ENCODE data around the gene HMGXB4. TPM values are rescaled to one million over a fixed set of nuclear protein-coding genes. Genes with fewer than 3 reads are reported as not detected.

The HMGXB4 gene, protein sequence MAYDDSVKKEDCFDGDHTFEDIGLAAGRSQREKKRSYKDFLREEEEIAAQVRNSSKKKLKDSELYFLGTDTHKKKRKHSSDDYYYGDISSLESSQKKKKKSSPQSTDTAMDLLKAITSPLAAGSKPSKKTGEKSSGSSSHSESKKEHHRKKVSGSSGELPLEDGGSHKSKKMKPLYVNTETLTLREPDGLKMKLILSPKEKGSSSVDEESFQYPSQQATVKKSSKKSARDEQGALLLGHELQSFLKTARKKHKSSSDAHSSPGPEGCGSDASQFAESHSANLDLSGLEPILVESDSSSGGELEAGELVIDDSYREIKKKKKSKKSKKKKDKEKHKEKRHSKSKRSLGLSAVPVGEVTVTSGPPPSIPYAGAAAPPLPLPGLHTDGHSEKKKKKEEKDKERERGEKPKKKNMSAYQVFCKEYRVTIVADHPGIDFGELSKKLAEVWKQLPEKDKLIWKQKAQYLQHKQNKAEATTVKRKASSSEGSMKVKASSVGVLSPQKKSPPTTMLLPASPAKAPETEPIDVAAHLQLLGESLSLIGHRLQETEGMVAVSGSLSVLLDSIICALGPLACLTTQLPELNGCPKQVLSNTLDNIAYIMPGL
- 10 to 100 TPM; 40.4 to 46.1 (median 40.7) TPM for total RNA-seq
- total RNA-seq (2013), result 16.5 TPM

DNA sequence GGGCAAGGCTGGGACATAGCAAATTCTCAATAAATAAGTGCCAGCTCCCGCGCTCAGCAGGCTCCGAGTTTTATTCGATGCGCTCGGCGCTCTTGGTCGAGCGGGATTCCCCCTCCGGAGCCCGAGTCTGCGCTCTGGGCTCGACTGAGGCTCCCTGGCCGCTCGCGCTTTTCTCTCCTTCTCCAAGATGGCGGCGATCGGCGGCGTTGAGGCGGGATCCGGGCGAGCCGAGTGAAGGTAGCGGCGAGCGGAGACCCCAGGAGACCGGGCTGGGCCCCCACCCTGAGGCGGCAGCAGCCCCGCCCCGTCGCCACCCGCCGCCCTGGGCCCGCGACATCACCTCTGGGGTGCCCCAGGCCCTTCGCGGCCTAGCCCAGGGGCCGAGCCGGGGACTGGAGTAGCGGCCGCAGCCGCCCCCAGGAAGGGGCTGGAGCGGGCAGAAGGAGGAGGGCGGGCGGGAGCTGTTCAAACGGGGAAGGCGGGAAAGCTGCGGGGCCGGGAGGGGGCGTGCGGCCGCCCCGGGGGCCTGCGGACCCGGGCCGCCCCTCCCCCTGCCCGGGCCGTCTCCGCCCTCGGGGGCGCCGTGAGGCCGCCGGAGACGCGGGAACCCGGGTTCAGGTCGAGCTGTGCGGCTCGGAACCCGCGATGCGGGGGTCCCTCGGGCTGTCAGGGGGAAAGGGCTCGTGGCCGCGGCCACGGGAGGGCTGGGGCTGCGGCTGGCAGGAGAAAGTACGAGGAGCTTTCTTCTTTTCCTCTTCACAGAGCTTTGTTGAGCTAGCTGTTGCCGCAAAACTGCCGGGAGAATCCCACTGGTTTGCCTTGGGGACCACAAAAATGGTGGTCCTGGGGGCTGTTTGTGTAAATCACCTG is at the start of gene HMGXB4:
Gene HMGXB4 (plus strand): TSS at position 173 of the 870 bp plus-strand sequence. CDS start 4,898 bp downstream, outside the sequence.
- Histone ChIP-seq H3K4me3 (ENCODE audit: low read length) (peak within 1 kb of the TSS; percentile 72), H3K36me3 (ENCODE audit: control insufficient read depth, insufficient read depth, low read length) (peaks cover 4% of the 10 kb centered on the region), H3K4me1 (ENCODE audit: control insufficient read depth, insufficient read depth, low read length) (peaks cover 9% of the 10 kb centered on the region), H3K27me3 (ENCODE audit: control insufficient read depth, insufficient read depth, low read length) (no peaks in the 10 kb centered on the region), H3K27ac (ENCODE audit: low read length) (peak within 1 kb of the TSS; percentile 78), H3K9me3 (ENCODE audit: control insufficient read depth, insufficient read depth, low read length) (no peaks in the 10 kb centered on the region)
- H3K4me3 Mint-ChIP-seq, result peak within 1 kb of the TSS; percentile 94
- H3K27me3 Mint-ChIP-seq (ENCODE audit: low read depth in 2 of 2), result no peaks in the 10 kb centered on the region
- DNase-seq (peak; percentile 82 to 95), ATAC-seq (peak; percentile 92 to 96 (median 92))
- peak within 1 kb of the TSS; percentile 91 for H3K27ac Mint-ChIP-seq
- no peaks in the 10 kb centered on the region for H3K9me3 Mint-ChIP-seq
- WGBS (ENCODE audit: insufficient coverage), result under 1% methylated on average over 84 of the region's 84 CpGs
- no peaks in the 10 kb centered on the region for H3K36me3 Mint-ChIP-seq
- H3K4me1 Mint-ChIP-seq, result peaks cover 19 to 21% of the 10 kb centered on the region in 2 donors
- intact Hi-C loops (cut with micrococcal nuclease), result loop anchor here (1.0 kb wide), 1 partner anchor 42 kb away; the partner anchor contains the start of gene TOM1
- TF ChIP-seq, protein P1, sequence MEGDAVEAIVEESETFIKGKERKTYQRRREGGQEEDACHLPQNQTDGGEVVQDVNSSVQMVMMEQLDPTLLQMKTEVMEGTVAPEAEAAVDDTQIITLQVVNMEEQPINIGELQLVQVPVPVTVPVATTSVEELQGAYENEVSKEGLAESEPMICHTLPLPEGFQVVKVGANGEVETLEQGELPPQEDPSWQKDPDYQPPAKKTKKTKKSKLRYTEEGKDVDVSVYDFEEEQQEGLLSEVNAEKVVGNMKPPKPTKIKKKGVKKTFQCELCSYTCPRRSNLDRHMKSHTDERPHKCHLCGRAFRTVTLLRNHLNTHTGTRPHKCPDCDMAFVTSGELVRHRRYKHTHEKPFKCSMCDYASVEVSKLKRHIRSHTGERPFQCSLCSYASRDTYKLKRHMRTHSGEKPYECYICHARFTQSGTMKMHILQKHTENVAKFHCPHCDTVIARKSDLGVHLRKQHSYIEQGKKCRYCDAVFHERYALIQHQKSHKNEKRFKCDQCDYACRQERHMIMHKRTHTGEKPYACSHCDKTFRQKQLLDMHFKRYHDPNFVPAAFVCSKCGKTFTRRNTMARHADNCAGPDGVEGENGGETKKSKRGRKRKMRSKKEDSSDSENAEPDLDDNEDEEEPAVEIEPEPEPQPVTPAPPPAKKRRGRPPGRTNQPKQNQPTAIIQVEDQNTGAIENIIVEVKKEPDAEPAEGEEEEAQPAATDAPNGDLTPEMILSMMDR (IDR thresholded peaks at IDR 0.05), result peak; percentile 21

DNA sequence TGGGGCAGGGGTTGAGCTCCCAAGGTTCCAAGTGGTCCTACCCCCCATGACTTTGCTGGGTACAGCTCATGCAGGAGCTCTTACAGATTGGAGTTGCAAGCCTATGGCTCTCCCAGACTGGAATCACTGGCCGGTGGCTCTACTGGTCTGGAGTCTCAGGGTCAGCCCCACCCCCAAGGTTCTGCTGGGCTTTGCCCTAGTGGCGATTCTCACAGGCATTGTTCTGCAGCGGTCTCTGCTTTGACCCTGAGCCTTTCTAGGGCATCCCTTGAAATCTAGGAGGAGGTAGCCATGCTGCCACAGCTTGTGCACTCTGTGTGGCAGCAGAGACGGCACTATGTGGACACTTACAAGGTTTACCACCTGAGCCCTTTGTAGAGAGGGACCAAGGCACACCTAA is 49.3 kb upstream of the HMGXB4 start:
- H3K9me3 ChIP-seq (ENCODE audit: control insufficient read depth, insufficient read depth, low read length), result no peaks in the 10 kb centered on the region
- intact Hi-C loops (cut with micrococcal nuclease), result no loop called here
- no peaks in the 10 kb centered on the region for H3K9me3 Mint-ChIP-seq
- TF ChIP-seq, protein P1 (IDR thresholded peaks at IDR 0.05), result no peak
- no peak for ATAC-seq
- no peaks in the 10 kb centered on the region for H3K36me3 ChIP-seq (ENCODE audit: control insufficient read depth, insufficient read depth, low read length)
- WGBS (ENCODE audit: insufficient coverage), result 74% methylated on average over 4 of the region's 4 CpGs
- H3K36me3 Mint-ChIP-seq, result no peaks in the 10 kb centered on the region
- H3K4me3 Mint-ChIP-seq, result no peak overlapping the region
- H3K27me3 Mint-ChIP-seq (ENCODE audit: low read depth in 2 of 2), result peaks cover 11 to 38% of the 10 kb centered on the region in 2 donors
- H3K27ac Mint-ChIP-seq, result no peak overlapping the region
- H3K4me1 Mint-ChIP-seq, result no peaks in the 10 kb centered on the region
- H3K27ac ChIP-seq (ENCODE audit: low read length), result no peak overlapping the region
- no peaks in the 10 kb centered on the region for H3K4me1 ChIP-seq (ENCODE audit: control insufficient read depth, insufficient read depth, low read length)
- no peak for DNase-seq
- no peak overlapping the region for H3K4me3 ChIP-seq (ENCODE audit: low read length)
- H3K27me3 ChIP-seq (ENCODE audit: control insufficient read depth, insufficient read depth, low read length), result no peaks in the 10 kb centered on the region

DNA sequence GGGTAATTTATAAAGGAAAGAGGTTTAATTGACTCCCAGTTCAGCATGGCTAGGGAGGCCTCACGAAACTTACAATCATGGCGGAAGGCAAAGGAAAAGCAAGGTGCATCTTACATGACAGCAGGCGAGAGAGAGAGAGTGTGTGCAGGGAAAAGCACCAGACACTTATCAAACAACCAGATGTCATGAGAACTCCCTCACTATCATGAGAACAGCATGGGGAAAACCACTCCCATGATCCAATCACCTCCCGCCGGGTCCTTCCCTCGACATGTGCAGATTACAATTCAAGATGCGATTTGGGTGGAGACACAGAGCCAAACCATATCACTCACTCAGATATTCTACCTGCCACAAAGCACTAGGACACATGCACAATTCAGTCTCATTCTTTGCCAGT is 48.1 kb upstream of the HMGXB4 start:
- H3K4me1 ChIP-seq (ENCODE audit: control insufficient read depth, insufficient read depth, low read length), result no peaks in the 10 kb centered on the region
- no peaks in the 10 kb centered on the region for H3K27me3 ChIP-seq (ENCODE audit: control insufficient read depth, insufficient read depth, low read length)
- intact Hi-C loops (cut with micrococcal nuclease), result no loop called here
- no peak overlapping the region for H3K4me3 ChIP-seq (ENCODE audit: low read length)
- Mint-ChIP-seq H3K4me3 (no peak overlapping the region), H3K36me3 (no peaks in the 10 kb centered on the region), H3K4me1 (no peaks in the 10 kb centered on the region), H3K9me3 (no peaks in the 10 kb centered on the region), H3K27me3 (ENCODE audit: low read depth in 2 of 2) (peaks cover 9 to 43% of the 10 kb centered on the region in 2 donors), H3K27ac (no peak overlapping the region)
- no peaks in the 10 kb centered on the region for H3K9me3 ChIP-seq (ENCODE audit: control insufficient read depth, insufficient read depth, low read length)
- H3K27ac ChIP-seq (ENCODE audit: low read length), result no peak overlapping the region
- WGBS (ENCODE audit: insufficient coverage), result 94% methylated on average over 7 of the region's 7 CpGs
- TF ChIP-seq, protein P1 (IDR thresholded peaks at IDR 0.05), result no peak
- ATAC-seq (no peak), DNase-seq (no peak)
- no peaks in the 10 kb centered on the region for H3K36me3 ChIP-seq (ENCODE audit: control insufficient read depth, insufficient read depth, low read length)
